Amygdala (tissue), 56 donors: ENCODE results near the gene ZIC3.

Experiments
- DNase-seq, 56 donors: peaks; one replicate each; lab custom pipeline; 2025; lab: John Stamatoyannopoulos, UW

Gene ZIC3

DNA sequence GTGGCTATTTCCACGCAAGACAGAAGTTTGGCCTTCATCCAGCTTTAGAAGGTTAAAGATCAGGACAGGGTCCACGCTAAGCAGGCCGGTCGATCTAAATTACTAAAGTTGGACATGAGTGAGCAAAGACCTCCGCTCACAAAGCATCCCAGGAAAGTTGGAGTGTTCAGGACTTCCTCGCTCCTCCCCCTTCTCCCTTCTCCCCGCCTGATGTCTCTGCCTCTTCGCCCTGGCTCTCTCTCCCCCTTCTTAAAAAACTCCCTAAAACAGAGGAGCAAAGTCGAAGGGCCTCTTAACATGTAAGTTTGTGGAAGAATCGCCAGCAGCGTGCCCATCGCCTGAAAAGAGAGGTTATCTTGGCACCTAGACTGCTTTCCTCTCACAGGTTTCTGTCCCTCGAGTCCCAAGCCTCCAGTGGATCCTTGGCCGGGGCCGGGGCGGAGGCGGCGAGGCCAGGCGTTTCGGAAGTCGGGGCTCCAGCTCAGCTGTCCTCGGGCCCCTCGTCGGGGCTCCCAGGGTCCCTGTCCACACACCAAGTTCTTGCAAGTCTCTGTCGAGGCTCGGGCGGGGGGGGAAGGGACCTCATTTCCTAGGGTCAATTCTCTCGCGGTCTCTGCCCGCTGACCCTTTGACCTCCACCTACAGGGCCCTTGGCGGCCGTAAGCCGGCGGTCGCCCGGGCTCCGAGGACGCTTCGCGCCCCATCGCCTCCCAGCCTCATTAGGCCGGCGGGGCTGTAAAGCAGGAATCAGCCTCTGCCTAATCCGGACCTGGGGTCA lies 7.6 kb downstream of the ZIC3 start:
- DNase-seq, result no peak

DNA sequence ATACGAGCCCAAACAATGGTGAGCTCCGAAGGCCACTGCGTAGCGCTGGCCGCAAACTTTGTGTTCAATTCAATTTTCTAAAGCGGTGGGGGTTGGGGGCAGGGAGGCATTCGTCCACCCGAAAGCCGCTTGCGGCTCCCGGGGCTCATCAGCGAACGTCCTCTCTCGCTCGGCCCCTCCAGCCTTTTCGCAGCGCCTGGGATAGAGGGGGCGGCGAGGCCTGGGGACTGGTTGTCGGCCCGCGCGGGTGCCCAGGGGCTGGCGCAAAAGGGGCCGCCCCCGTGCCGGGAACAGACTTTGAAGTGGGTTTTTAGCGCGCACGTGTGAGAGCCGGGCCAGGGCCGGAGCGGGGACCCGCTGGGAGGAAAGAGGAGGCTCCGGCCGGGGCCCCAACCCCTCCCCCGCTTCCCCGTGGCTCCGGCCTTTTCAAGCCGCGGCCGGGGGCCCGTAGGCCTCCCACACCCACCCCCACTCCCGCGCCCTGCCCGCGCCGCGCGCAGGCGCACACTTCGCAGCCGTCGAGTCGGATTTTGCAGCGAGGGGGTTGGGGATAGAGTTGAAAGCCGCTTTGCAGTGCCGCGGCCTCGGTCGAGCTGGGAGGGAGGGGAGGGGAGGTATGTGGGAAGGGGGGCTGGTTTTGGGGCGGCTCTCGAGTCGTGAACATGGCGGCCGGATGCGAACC lies 8.3 kb downstream of the ZIC3 start:
- no peak for DNase-seq

DNA sequence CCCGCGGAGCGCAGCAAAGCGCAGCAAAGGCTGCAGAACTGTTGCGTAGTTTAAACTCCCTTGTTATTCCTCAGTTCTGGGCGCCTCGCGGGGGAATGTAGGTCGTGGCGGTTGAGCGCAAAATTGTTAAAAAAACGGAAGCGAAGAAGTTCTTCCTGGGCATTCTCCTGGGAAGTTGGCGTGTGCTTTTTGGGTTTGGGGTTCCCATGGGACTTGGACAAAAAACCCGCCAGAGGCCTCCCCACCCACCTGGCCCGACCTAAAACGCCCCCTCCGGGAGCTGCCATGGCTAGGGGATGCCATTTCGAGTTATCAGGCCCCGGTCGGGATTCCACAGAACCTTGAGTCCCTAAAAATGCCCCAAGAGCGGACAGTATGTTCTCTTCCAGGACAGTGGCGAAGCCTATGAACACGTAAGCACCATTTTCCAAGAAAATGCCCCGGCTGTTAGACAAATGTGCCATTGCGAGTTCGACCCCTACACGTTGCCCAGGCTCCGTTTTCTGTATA lies 8.9 kb downstream of the ZIC3 start:
- no peak for DNase-seq

DNA sequence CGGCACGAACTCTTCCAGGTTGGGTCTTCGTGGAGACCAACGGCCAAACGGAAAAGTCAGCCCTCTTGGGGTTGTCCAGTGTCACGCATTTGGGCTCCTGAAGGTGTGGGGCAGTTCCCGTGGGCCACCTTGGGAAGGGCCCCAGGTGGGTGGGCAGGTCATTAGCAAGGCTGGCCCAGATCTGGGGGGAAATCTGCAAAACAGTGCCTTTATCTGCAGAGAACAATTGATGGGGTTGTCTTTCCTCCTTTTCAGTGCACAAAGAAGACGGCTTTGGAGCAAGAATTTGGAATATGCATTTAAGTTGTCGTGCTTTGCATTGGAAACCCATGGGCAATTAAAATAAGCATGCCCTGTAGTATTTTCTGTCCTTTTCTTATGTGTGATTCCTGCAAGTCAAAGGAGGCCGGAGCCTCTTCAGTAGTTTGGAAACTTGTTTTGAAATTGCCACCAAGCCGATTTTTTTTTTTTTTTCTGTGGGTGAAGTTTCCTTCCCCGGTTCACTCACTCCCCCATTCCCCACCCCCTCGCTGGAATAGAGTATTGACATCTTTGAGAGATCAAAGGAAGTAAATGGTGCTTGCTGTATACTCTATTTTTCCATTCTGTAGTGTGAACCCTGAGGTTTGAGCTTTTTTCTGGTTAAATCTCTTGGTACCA lies 9.8 kb downstream of the ZIC3 start:
- no peak for DNase-seq

DNA sequence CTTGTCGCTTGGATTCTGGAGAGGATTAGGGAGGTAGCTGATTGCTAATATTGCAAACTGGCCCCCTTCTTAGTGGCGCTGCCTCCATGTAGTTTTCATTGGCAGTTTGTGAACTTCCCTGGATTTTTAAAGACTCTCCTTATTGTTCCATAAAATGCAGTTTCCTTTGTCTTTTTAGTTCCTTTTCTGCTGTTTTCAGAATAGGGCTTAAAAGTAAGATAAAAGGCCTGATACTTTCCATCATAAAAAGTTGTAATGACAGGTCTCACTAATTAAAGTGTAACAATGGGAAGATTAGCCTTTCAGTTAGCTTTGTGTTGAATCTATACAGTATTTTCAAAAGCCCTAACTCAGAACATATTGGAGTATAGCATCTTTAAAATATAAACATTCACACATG lies 21.2 kb downstream of the ZIC3 start:
- no peak for DNase-seq

DNA sequence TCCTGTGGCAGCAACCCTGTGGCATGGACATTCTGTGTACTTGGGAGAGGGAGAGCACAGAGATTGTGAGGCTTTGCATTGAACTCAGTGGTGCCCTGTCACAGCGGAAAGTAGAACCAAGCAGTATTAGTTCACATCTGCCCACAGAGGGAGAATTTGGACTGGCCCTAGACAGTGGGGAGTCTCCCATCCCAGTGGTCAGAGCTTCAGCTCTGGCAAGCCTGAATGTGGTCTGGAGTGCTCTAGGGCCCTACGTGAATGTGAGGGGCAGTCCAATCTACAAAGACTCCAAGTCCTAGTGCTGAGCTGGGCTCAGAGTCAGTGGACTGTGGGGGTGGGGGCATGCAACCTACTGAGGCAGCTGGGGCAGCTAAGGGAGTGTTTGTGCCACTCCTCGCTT lies 34.8 kb downstream of the ZIC3 start:
- no peak for DNase-seq
